NCI-H1694 treated with DMSO at 0.1 percent for 48 hours (cell line): ENCODE measurements around the gene JMJD8.
A peak's percentile ranks its signal among the peaks of the same experiment; 100 is the strongest.

Experiments used
- DNase-seq: peaks from one replicate; lab custom pipeline; 2025; lab: John Stamatoyannopoulos, UW

JMJD8 gene

GRCh38 chr16:709566-710499 lies 25.7 kb upstream of the JMJD8 start:
- DNase-seq, result peak; percentile 78

GRCh38 chr16:708959-709358 lies 24.8 kb upstream of the JMJD8 start:
- DNase-seq, result no peak

- DNase-seq, result no peak
Observed at GRCh38 chr16:708019-708418, 23.9 kb upstream of the JMJD8 start.

GRCh38 chr16:707062-707538 lies 23.0 kb upstream of the JMJD8 start:
- DNase-seq, result no peak

GRCh38 chr16:706189-707061 lies 22.3 kb upstream of the JMJD8 start:
- DNase-seq, result no peak

GRCh38 chr16:705431-706188 lies 21.5 kb upstream of the JMJD8 start, which contains the start of gene FBXL16:
FBXL16 (minus strand) TSS chr16:705801; CDS start chr16:697405, 8,396 bp downstream.
- DNase-seq, result peak; percentile 34

- DNase-seq, result no peak
Observed at GRCh38 chr16:704552-705380, 20.6 kb upstream of the JMJD8 start.

- no peak for DNase-seq
Observed at GRCh38 chr16:704047-704446, 19.9 kb upstream of the JMJD8 start.

GRCh38 chr16:703406-703805 lies 19.3 kb upstream of the JMJD8 start:
- DNase-seq, result no peak

GRCh38 chr16:702341-702740 lies 18.2 kb upstream of the JMJD8 start:
- DNase-seq, result no peak

- no peak for DNase-seq
Observed at GRCh38 chr16:700684-701584, 16.8 kb upstream of the JMJD8 start.

GRCh38 chr16:698911-699671 lies 15.0 kb upstream of the JMJD8 start:
- DNase-seq, result no peak

GRCh38 chr16:695355-696089 lies 11.4 kb upstream of the JMJD8 start:
- DNase-seq, result no peak

- no peak for DNase-seq
Observed at GRCh38 chr16:694863-695354, 10.8 kb upstream of the JMJD8 start.

- DNase-seq, result no peak
Observed at GRCh38 chr16:694187-694862, 10.2 kb upstream of the JMJD8 start.

- no peak for DNase-seq
Observed at GRCh38 chr16:693766-694165, 9.6 kb upstream of the JMJD8 start.

- DNase-seq, result no peak
Observed at GRCh38 chr16:693364-693763, 9.2 kb upstream of the JMJD8 start.
